HG03565 (cell line): Measurements from ENCODE around the gene PPP2R3C.
A peak's percentile ranks its signal among the peaks of the same experiment; 100 is the strongest.
"Not testable (repeated sequence)": the region's sequence is repeated elsewhere in the genome, so short reads cannot be mapped to it uniquely, and the experiment has no call there.

Experiments
- ATAC-seq: cut with Tn5 transposase; IDR thresholded peaks from one replicate; pipeline ENCODE4 v1.9.1; 2021; ENCODE audit warnings: mild to moderate bottlenecking, moderate library complexity; ENCODE audit not compliant: unreplicated experiment

The PPP2R3C gene

GRCh38 chr14:35065731-35066130 lies 56.1 kb downstream of the PPP2R3C start:
- ATAC-seq = not testable (repeated sequence)

GRCh38 chr14:35061113-35061791 lies 60.5 kb downstream of the PPP2R3C start:
- not testable (repeated sequence) for ATAC-seq

GRCh38 chr14:35052637-35053036 lies 69.2 kb downstream of the PPP2R3C start:
- ATAC-seq = no peak

GRCh38 chr14:35051796-35052195 lies 70.0 kb downstream of the PPP2R3C start:
- ATAC-seq = no peak

- ATAC-seq = no peak
Measured at GRCh38 chr14:35050652-35051051, 71.1 kb downstream of the PPP2R3C start.

- no peak for ATAC-seq
Measured at GRCh38 chr14:35047976-35048513, 73.7 kb downstream of the PPP2R3C start.

- peak; percentile 9 for ATAC-seq
Measured at GRCh38 chr14:35046751-35047536, 74.8 kb downstream of the PPP2R3C start.

- ATAC-seq = peak; percentile 91
Measured at GRCh38 chr14:35046048-35046750, 75.6 kb downstream of the PPP2R3C start, which contains the start of gene FAM177A1. TSS of gene FAM177A1 (plus strand) at chr14:35046272. CDS start at chr14:35046464, 192 bp downstream.

GRCh38 chr14:35045798-35046047 lies 76.1 kb downstream of the PPP2R3C start:
- no peak for ATAC-seq

GRCh38 chr14:35044939-35045797 lies 76.6 kb downstream of the PPP2R3C start:
- no peak for ATAC-seq

- ATAC-seq = no peak
Measured at GRCh38 chr14:35043046-35043445, 78.7 kb downstream of the PPP2R3C start.

GRCh38 chr14:35042632-35043031 lies 79.2 kb downstream of the PPP2R3C start:
- no peak for ATAC-seq

GRCh38 chr14:35038312-35038711 lies 83.5 kb downstream of the PPP2R3C start:
- ATAC-seq = not testable (repeated sequence)
